HG02623 (cell line): ENCODE data around the gene FAS.

Experiments
- ATAC-seq: cut with Tn5 transposase; IDR thresholded peaks from one replicate; pipeline ENCODE4 v1.9.1; 2021; ENCODE audit warnings: moderate library complexity; ENCODE audit not compliant: unreplicated experiment

FAS gene

DNA sequence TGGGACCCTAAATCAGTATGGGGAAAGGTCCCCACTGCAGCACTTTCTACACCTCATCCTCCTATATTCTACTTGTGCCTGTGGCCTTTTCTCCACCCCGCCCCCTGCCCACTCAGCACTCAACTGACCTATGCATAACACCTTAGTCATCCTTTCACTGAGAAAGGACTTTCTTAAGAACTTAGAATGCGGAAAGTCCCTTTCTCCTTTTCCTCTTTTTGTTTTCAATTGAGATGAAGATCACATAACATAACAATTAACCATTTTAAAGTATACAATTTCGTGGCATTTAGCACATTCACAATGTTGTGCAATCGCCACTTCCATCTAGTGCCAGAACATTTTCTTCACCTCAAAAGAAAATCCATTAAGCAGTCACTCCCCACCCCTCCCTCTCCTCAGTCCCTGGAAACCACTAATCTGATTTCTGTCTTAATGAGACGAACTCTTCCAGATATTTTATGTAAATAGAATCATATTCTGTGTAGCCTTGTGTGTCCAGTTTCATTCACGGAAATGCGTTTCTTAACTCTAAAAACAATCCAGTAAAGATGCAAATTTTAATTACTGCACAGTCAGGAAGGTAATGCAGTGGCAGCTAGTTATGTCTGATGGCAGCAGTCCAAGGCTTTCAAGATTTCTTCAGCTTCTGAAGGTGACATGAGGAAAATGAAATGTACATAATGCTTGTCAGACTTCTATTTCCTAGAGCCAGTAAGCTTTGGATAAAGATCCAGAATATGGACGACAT lies 41.7 kb downstream of the FAS start:
- ATAC-seq, result peak; percentile 52

DNA sequence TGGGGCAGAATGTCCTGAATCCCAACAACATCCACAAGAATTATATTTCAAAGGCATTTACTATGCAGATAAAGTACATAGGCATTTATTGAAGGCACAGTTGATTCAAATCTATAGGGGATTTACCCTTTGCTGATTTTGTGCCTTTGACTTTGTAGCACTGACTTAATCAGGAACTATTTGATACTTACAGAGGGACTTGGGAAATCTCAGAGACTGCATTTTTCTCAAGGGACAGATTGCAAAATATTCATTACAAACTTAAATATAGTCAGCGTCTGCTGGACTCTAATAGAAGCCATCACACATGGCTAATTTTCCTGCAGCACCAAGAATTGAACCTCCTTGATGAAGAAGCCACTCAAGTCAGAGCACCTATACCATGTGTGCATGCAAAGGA lies 44.9 kb downstream of the FAS start:
- ATAC-seq, result no peak

GRCh38 chr10:89037096-89037495 lies 46.5 kb downstream of the FAS start:
- ATAC-seq, result no peak

GRCh38 chr10:89042562-89042961 lies 52.0 kb downstream of the FAS start:
- ATAC-seq, result no peak

GRCh38 chr10:89043052-89043451 lies 52.5 kb downstream of the FAS start:
- ATAC-seq, result no peak

DNA sequence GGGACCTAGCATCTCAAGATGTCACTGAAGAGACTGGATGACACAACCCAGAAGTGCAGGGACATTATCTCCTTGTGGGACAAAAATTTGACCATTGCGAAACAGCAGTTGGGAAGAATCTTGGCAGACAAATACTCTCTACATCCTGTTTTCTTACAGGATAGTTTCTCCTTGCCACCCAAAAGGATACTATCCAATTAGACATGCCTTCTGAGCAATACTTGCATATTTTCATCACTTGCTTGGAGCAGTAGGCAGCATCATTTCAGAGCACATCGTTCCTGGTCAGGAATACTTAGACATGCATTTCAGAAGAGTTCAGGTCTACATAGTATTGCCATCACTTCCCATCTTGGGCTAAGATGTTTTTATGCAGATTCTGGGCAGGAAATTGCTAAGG lies 56.8 kb downstream of the FAS start:
- no peak for ATAC-seq

GRCh38 chr10:89051593-89051992 lies 61.0 kb downstream of the FAS start:
- ATAC-seq, result no peak

DNA sequence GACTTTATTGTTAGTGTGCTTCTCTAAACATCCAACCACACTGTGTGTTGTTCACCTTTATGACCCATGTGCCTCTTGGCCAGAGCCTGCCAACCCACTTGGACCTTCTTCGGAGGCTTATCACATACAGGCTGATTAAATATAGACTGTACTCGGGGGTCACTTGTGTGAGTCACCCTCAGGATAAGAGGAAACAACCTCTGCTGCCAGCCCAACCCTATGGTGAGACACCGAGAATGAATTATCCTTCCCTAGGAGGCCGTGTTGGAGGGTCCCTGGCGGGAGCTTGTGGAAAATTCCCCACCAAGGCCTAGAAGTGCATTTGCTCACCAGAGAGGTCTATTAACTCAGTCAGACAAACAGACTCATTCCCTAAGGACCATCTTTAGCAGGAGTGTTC lies 63.0 kb downstream of the FAS start:
- no peak for ATAC-seq

DNA sequence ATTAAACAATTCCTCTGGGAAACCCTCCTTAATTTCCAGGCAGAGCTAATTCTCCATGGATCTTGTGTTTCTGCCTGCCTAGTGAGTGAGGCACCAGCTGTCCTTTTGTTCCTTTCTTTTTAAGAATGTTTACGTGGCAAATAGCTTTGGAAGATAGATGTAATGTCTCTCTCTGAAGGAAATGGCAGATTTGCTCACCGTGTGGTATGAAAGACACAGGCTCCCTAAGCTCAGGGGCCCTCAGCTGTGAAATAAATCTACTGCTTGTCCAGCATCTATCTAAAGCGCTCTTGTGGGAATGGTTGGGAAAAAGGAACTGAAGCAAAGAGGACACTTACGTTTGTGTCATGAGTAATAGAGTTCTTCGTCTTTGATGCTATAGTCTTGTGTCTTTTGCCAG lies 64.6 kb downstream of the FAS start:
- no peak for ATAC-seq

GRCh38 chr10:89062861-89063260 lies 72.3 kb downstream of the FAS start:
- ATAC-seq, result no peak

- ATAC-seq, result no peak
These were observed 72.9 kb downstream of the FAS start for GRCh38 chr10:89063465-89063864.

DNA sequence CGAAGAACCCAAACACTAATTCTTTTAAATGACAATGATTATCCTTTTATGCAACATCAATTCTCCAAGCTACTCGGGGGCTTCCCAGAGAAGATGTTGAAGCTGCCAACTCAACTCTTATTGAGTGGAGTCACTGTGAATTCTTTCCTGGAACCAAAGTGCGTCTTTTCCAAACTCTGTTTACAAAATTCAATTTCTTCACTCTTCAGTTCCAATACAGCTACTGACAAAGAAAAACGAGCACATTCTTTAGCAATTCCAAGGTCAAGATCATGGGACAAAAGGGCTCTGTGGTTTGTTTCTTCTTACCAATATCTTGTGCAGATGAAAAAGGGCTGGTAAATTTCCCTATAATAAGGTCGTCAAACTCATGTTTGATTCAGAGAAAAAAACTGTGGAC lies 74.2 kb downstream of the FAS start:
- ATAC-seq, result no peak
